H9 (cell line): ENCODE measurements around the gene HS3ST4. TPM values are rescaled to one million over a fixed set of nuclear protein-coding genes. Genes with fewer than 3 reads are reported as not detected.

Experiments used
- DNase-seq: peaks from one replicate; pipeline ENCODE4 v3.0.0-alpha.2; 2017
- H2AFZ ChIP-seq: one replicate; pipeline ENCODE4 v1.6.1; 2013; ENCODE audit warnings: mild to moderate bottlenecking, low read length, control low read depth, moderate library complexity
- H2AK5ac ChIP-seq: 2 replicates; pipeline ENCODE4 v1.6.1; 2013; ENCODE audit warnings: low read length, control low read depth, mixed read lengths; ENCODE audit not compliant: insufficient read length
- H2BK120ac ChIP-seq: one replicate; pipeline ENCODE4 v1.6.1; 2013; ENCODE audit warnings: low read depth, mild to moderate bottlenecking, low read length, control low read depth, inconsistent platforms; ENCODE audit not compliant: poor library complexity, severe bottlenecking
- H2BK12ac ChIP-seq: 2 replicates; pipeline ENCODE4 v1.6.1; 2013; ENCODE audit warnings: low read length, control low read depth, mixed read lengths, low read depth; ENCODE audit not compliant: insufficient read length
- H2BK15ac ChIP-seq: 2 replicates; pipeline ENCODE4 v1.6.1; 2013; ENCODE audit warnings: low read depth, low read length, control low read depth
- H2BK20ac ChIP-seq: one replicate; pipeline ENCODE4 v1.6.1; 2013; ENCODE audit warnings: low read depth, mild to moderate bottlenecking, low read length, control low read depth, inconsistent platforms; ENCODE audit not compliant: poor library complexity, severe bottlenecking
- H2BK5ac ChIP-seq: 2 replicates; pipeline ENCODE4 v1.6.1; 2013; ENCODE audit warnings: low read length, control low read depth, mixed read lengths; ENCODE audit not compliant: insufficient read length
- H3K14ac ChIP-seq: 2 replicates; pipeline ENCODE4 v1.6.1; 2013; ENCODE audit warnings: low read length, control low read depth; ENCODE audit not compliant: insufficient read depth
- H3K18ac ChIP-seq: 2 replicates; pipeline ENCODE4 v1.6.1; 2013; ENCODE audit warnings: low read depth, mild to moderate bottlenecking, mixed read lengths, low read length, control low read depth; ENCODE audit not compliant: insufficient read length
- H3K23ac ChIP-seq: 2 replicates; pipeline ENCODE4 v1.6.1; 2013; ENCODE audit warnings: low read length, control low read depth, mixed read lengths, low read depth; ENCODE audit not compliant: insufficient read length
- H3K23me2 ChIP-seq: 2 replicates; pipeline ENCODE4 v1.6.1; 2013; ENCODE audit warnings: low read depth, mild to moderate bottlenecking, mixed read lengths, low read length, control low read depth; ENCODE audit not compliant: insufficient read length, poor library complexity, severe bottlenecking
- H3K27ac ChIP-seq: 2 replicates; pipeline ENCODE4 v1.5.1; 2013; ENCODE audit warnings: low read length, control low read depth, mixed read lengths, low read depth; ENCODE audit not compliant: insufficient read length
- H3K27me3 ChIP-seq: 2 replicates; pipeline ENCODE4 v1.6.1; 2013; ENCODE audit warnings: low read length, control low read depth, inconsistent platforms; ENCODE audit not compliant: insufficient read depth
- H3K4ac ChIP-seq: 2 replicates; pipeline ENCODE4 v1.6.1; 2013; ENCODE audit warnings: low read depth, mild to moderate bottlenecking, control low read depth, inconsistent platforms, low read length, moderate library complexity
- H3K4me1 ChIP-seq: 2 replicates; pipeline ENCODE4 v1.6.1; 2013; ENCODE audit warnings: low read length, control low read depth, inconsistent platforms; ENCODE audit not compliant: insufficient read depth
- H3K4me2 ChIP-seq: 2 replicates; pipeline ENCODE4 v1.6.1; 2013; ENCODE audit warnings: low read length, control low read depth, mixed read lengths; ENCODE audit not compliant: insufficient read length, insufficient read depth
- H3K56ac ChIP-seq: 2 replicates; pipeline ENCODE4 v1.6.1; 2013; ENCODE audit warnings: low read depth, mild to moderate bottlenecking, mixed read lengths, low read length, control low read depth; ENCODE audit not compliant: insufficient read length
- H3K79me1 ChIP-seq: 2 replicates; pipeline ENCODE4 v1.6.1; 2013; ENCODE audit warnings: low read depth, mild to moderate bottlenecking, moderate library complexity, low read length, control low read depth, inconsistent platforms; ENCODE audit not compliant: insufficient read depth, poor library complexity, severe bottlenecking
- H3K79me2 ChIP-seq: 2 replicates; pipeline ENCODE4 v1.6.1; 2013; ENCODE audit warnings: low read length, control low read depth, inconsistent platforms; ENCODE audit not compliant: insufficient read depth
- H3K9ac ChIP-seq: 2 replicates; pipeline ENCODE4 v1.6.1; 2013; ENCODE audit warnings: low read length, control low read depth, mixed read lengths; ENCODE audit not compliant: insufficient read length; ENCODE audit errors: extremely low read depth
- H3K9me3 ChIP-seq: one replicate; pipeline ENCODE4 v1.6.1; 2013; ENCODE audit warnings: low read depth, low read length, inconsistent platforms; ENCODE audit not compliant: control insufficient read depth
- H3T11ph ChIP-seq: one replicate; pipeline ENCODE4 v1.6.1; 2013; ENCODE audit warnings: mild to moderate bottlenecking, low read length, control low read depth, inconsistent platforms
- H4K20me1 ChIP-seq: one replicate; pipeline ENCODE4 v1.6.1; 2013; ENCODE audit not compliant: control insufficient read depth, insufficient read length, insufficient read depth
- H4K5ac ChIP-seq: 2 replicates; pipeline ENCODE4 v1.6.1; 2013; ENCODE audit warnings: low read depth, mild to moderate bottlenecking, mixed read lengths, low read length, control low read depth; ENCODE audit not compliant: insufficient read length
- H4K8ac ChIP-seq: replicated peaks from 2 replicates; pipeline ENCODE4 v1.6.1; 2013; ENCODE audit warnings: low read length, control low read depth, mixed read lengths, low read depth; ENCODE audit not compliant: insufficient read length
- H4K91ac ChIP-seq: 2 replicates; pipeline ENCODE4 v1.6.1; 2013; ENCODE audit warnings: low read depth, mild to moderate bottlenecking, moderate library complexity, mixed read lengths, low read length, control low read depth; ENCODE audit not compliant: insufficient read length
- H3K27ac Mint-ChIP-seq, 3 experiments: 2 replicates in 2 of 3; 3 replicates in 1 of 3; pipeline ENCODE4 v1.8.0; 2020 to 2021; ENCODE audit warnings: mixed read lengths in 3 of 3, mild to moderate bottlenecking in 1 of 3, moderate library complexity in 1 of 3
- H3K27me3 Mint-ChIP-seq: 2 replicates; pipeline ENCODE4 v1.8.0; 2021; ENCODE audit warnings: low read depth, mild to moderate bottlenecking, moderate library complexity, mixed read lengths
- H3K36me3 Mint-ChIP-seq, 3 experiments: 2 replicates in 2 of 3; 3 replicates in 1 of 3; pipeline ENCODE4 v1.8.0; 2020 to 2021; ENCODE audit warnings: low read depth in 3 of 3, mixed read lengths in 3 of 3; ENCODE audit not compliant: insufficient read depth in 1 of 3
- H3K4me1 Mint-ChIP-seq, 2 experiments: 2 replicates each; pipeline ENCODE4 v1.8.0; 2020; ENCODE audit warnings: mixed read lengths in 2 of 2
- H3K4me3 Mint-ChIP-seq, 2 experiments: 2 replicates in 1 of 2; 3 replicates in 1 of 2; pipeline ENCODE4 v1.8.0; 2020 to 2021; ENCODE audit warnings: mild to moderate bottlenecking in 2 of 2, mixed read lengths in 2 of 2, moderate library complexity in 1 of 2
- H3K9me3 Mint-ChIP-seq, 2 experiments: 2 replicates in 1 of 2; 3 replicates in 1 of 2; pipeline ENCODE4 v1.8.0; 2020; ENCODE audit warnings: mild to moderate bottlenecking in 2 of 2, mixed read lengths in 2 of 2, moderate library complexity in 1 of 2
- CTCF ChIP-seq: fragments of 200-600 bp; sonication (generic); conservative IDR thresholded peaks from 3 replicates; pipeline ENCODE4 v1.8.0; 2021; ENCODE audit warnings: antibody characterized with exemption, mild to moderate bottlenecking
- WGBS: extraction: QIAGEN DNeasy Blood & Tissue Kit; methylation state at CpG from one replicate; pipeline ENCODE4 v1.1.7; 2013; ENCODE audit warnings: missing lambda C conversion rate, low lambda C conversion rate, mixed read lengths; ENCODE audit not compliant: insufficient read length; ENCODE audit errors: extremely low coverage; 5-methylcytosine and 5-hydroxymethylcytosine counted together
- total RNA-seq: library from RNA; stranded (reverse); gene quantifications from 2 replicates; pipeline ENCODE4 v1.2.1, GENCODE V29; 2021

Gene HS3ST4
- total RNA-seq, 1 experiment from 2014 or later, result 1.7 TPM

- no peak for DNase-seq
- WGBS, result no CpG with 5 or more reads among the region's 5 CpGs
- Histone ChIP-seq H3K23me2 (no peaks in the 10 kb centered on the region), H4K91ac (no peak overlapping the region), H2BK15ac (no peak overlapping the region), H2BK20ac (no peak overlapping the region), H2AFZ (no peak overlapping the region), H3K4me2 (no peak overlapping the region), H2BK120ac (no peak overlapping the region), H3K4me1 (no peaks in the 10 kb centered on the region), H3K23ac (no peak overlapping the region), H4K8ac (no peak overlapping the region), H3K9ac (no peak overlapping the region), H3T11ph (no peak overlapping the region), H2AK5ac (no peak overlapping the region), H3K79me2 (no peaks in the 10 kb centered on the region), H3K27ac (no peak overlapping the region), H2BK5ac (no peak overlapping the region), H3K27me3 (no peaks in the 10 kb centered on the region), H3K9me3 (no peaks in the 10 kb centered on the region), H3K18ac (no peak overlapping the region), H4K5ac (no peak overlapping the region), H4K20me1 (no peaks in the 10 kb centered on the region), H3K79me1 (no peaks in the 10 kb centered on the region), H3K14ac (no peak overlapping the region), H3K4ac (no peak overlapping the region), H2BK12ac (no peak overlapping the region), H3K56ac (no peak overlapping the region)
- peaks cover 0 to 4% of the 10 kb centered on the region in 2 experiments; a peak in 1 of 4 replicates for H3K4me1 Mint-ChIP-seq
- H3K36me3 Mint-ChIP-seq, result no peaks in the 10 kb centered on the region
- H3K27me3 Mint-ChIP-seq, result no peaks in the 10 kb centered on the region
- no peak for TF ChIP-seq CTCF
- H3K9me3 Mint-ChIP-seq, result no peaks in the 10 kb centered on the region
- no peak overlapping the region for H3K4me3 Mint-ChIP-seq
- no peak overlapping the region for H3K27ac Mint-ChIP-seq
Measured at GRCh38 chr16:25812215-25812614, 120.5 kb downstream of the HS3ST4 start.
